PC-9 (cell line): ENCODE measurements around the gene KCNIP1. TPM values are rescaled to one million over a fixed set of nuclear protein-coding genes. Genes with fewer than 3 reads are reported as not detected.

Experiments
- BruUV-seq: library from RNA; stranded (reverse); fragments of 400-500 nt; replicated peaks from 2 replicates; lab custom pipeline; 2021; lab: Mats Ljungman, UMichigan
- CTCF ChIA-PET: fragments of 300-600 bp; sonication (Branson Sonifier 250); formaldehyde crosslinking; loops from one replicate; lab custom pipeline; 2022; ENCODE audit warnings: antibody characterized with exemption; lab: Charles Lee
- POLR2A ChIA-PET: fragments of 300-600 bp; sonication (Branson Sonifier 250); formaldehyde crosslinking; loops from one replicate; lab custom pipeline; 2022; ENCODE audit warnings: antibody characterized with exemption; ENCODE audit not compliant: unreplicated experiment; lab: Charles Lee
- DNase-seq, 2 experiments: peaks; one replicate each; pipeline versions ENCODE4 v3.0.0 to v3.0.0-alpha.2; 2015 to 2022; ENCODE audit warnings: mixed read lengths in 1 of 2
- H2AFZ ChIP-seq: fragments of 200-600 bp; sonication (generic); 2 replicates; pipeline ENCODE4 v1.8.1; 2017; ENCODE audit warnings: antibody characterized with exemption
- H3F3A ChIP-seq: fragments of 200-600 bp; sonication (generic); 2 replicates; pipeline ENCODE4 v1.8.1; 2017; ENCODE audit warnings: antibody characterized with exemption, mild to moderate bottlenecking, low read depth; ENCODE audit not compliant: insufficient read depth
- H3K27ac ChIP-seq: fragments of 200-600 bp; sonication (generic); 2 replicates; pipeline ENCODE4 v1.6.1; 2016; ENCODE audit warnings: mixed run types
- H3K27me3 ChIP-seq: fragments of 200-600 bp; sonication (generic); 2 replicates; pipeline ENCODE4 v1.6.1; 2016; ENCODE audit warnings: low read depth, mixed run types; ENCODE audit not compliant: insufficient read depth
- H3K36me3 ChIP-seq: fragments of 200-600 bp; sonication (generic); 2 replicates; pipeline ENCODE4 v1.6.1; 2016; ENCODE audit warnings: low read depth, mixed run types
- H3K4me1 ChIP-seq: fragments of 200-600 bp; sonication (generic); replicated peaks from 2 replicates; pipeline ENCODE4 v1.6.1; 2016; ENCODE audit warnings: mixed run types; ENCODE audit not compliant: insufficient read depth
- H3K4me2 ChIP-seq: fragments of 200-600 bp; sonication (generic); 2 replicates; pipeline ENCODE4 v1.6.1; 2017; ENCODE audit warnings: mixed run types
- H3K4me3 ChIP-seq: fragments of 200-600 bp; sonication (generic); 2 replicates; pipeline ENCODE4 v1.6.1; 2016; ENCODE audit warnings: mixed run types
- H3K79me2 ChIP-seq: fragments of 200-600 bp; sonication (generic); 2 replicates; pipeline ENCODE4 v1.6.1; 2017; ENCODE audit warnings: low read depth, mixed run types
- H3K9me2 ChIP-seq: fragments of 200-600 bp; sonication (generic); 2 replicates; pipeline ENCODE4 v1.8.1; 2017; ENCODE audit warnings: mild to moderate bottlenecking; ENCODE audit not compliant: insufficient read depth
- H3K9me3 ChIP-seq: fragments of 200-600 bp; sonication (generic); 2 replicates; pipeline ENCODE4 v1.8.1; 2016; ENCODE audit warnings: low read depth; ENCODE audit not compliant: insufficient read depth
- H4K20me1 ChIP-seq: fragments of 200-600 bp; sonication (generic); 2 replicates; pipeline ENCODE4 v1.8.1; 2017; ENCODE audit not compliant: insufficient read depth
- CTCF ChIP-seq: fragments of 200-600 bp; sonication (generic); conservative IDR thresholded peaks from 2 replicates; pipeline ENCODE4 v1.6.1; 2017; ENCODE audit warnings: mixed run types, antibody characterized with exemption, mild to moderate bottlenecking, moderate library complexity
- EZH2 ChIP-seq: fragments of 200-600 bp; sonication (generic); IDR thresholded peaks from 2 replicates; pipeline ENCODE4 v1.8.0; 2017; ENCODE audit warnings: antibody characterized with exemption, low read depth
- intact Hi-C: fragments of 100-400 bp; cut with micrococcal nuclease; formaldehyde crosslinking; loops from one replicate; pipeline ENCODE4 v1.10.0; 2022; ENCODE audit not compliant: unreplicated experiment
- total RNA-seq: library from RNA; stranded (reverse); gene quantifications from 2 replicates; pipeline ENCODE4 v1.2.3, GENCODE V29; 2021

The KCNIP1 gene
- total RNA-seq, 1 experiment from 2014 or later, result not detected

DNA sequence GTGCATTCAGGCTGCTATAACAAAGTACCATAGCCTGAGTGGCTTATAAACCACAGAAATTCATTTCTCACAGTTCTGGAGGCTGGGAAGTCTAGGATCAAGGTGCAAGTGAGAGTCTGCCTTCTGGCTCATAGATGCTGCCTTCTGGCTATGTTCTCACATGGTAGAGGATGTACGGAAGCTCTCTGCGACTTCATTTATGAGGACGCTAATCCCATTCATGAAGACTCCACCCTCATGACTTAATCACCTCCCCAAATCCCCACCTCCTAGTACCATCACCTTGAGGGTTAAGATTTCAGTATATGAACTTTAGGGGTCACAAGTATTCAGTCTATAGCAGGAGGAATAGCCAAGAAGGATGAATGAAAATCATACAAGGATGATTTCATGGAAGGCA is 37.3 kb upstream of the KCNIP1 start:
- H3K27me3 ChIP-seq, result no peaks in the 10 kb centered on the region
- no peak overlapping the region for H2AFZ ChIP-seq
- ChIA-PET POLR2A (no interaction called here), CTCF (no interaction called here)
- H3F3A ChIP-seq, result peaks cover 8% of the 10 kb centered on the region
- H3K9me2 ChIP-seq, result no peaks in the 10 kb centered on the region
- no peak for DNase-seq
- no peaks in the 10 kb centered on the region for H3K9me3 ChIP-seq
- intact Hi-C loops, result no loop called here
- H3K4me2 ChIP-seq, result no peak overlapping the region
- H3K36me3 ChIP-seq, result no peaks in the 10 kb centered on the region
- peak overlapping the region; percentile 47 for H3K27ac ChIP-seq
- TF ChIP-seq CTCF (no peak), EZH2 (no peak)
- H3K4me3 ChIP-seq, result no peak overlapping the region
- no peaks in the 10 kb centered on the region for H3K79me2 ChIP-seq
- BruUV-seq, result no TSS peak
- H4K20me1 ChIP-seq, result no peaks in the 10 kb centered on the region
- H3K4me1 ChIP-seq, result peaks cover 14% of the 10 kb centered on the region

DNA sequence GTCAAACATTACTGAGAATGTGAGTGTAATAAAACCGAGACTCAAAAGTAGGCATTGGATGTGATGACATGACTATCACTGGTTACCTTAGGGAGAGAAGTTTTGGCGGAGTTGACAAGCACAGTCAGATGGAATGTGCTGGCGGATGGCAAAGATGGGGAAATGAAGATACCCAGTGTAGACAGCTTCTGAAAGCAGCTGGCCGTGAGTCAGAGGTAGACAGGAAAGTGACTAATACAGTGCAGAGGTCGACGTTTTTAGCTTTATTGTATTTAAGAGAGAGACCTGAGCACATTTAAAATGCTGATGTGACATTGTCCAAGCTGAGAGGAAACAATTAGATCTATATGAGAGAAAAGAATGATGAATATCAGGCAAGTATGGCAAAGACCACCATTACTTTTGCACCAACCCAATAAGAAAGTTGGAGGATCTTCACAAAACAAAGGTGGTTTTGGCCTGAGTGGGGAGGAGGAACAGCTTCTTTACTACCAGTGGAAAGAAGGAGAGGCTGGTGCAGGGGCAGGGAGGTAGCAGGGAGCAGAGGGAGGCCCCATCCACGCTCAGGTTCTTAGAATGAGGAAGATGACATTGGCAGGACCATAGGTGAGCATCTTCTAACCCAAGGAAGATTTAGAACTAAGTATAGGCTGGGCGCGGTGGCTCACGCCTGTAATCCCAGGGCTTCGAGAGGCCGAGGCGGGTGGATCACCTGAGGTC is 36.7 kb upstream of the KCNIP1 start:
- Histone ChIP-seq H3K79me2 (no peaks in the 10 kb centered on the region), H3K4me2 (peak overlapping the region; percentile 30), H3K36me3 (no peaks in the 10 kb centered on the region), H3K9me3 (no peaks in the 10 kb centered on the region), H3K27ac (peak overlapping the region; percentile 47), H3K27me3 (no peaks in the 10 kb centered on the region), H4K20me1 (no peaks in the 10 kb centered on the region), H2AFZ (no peak overlapping the region; the same call in 1 of the 2 replicates), H3K9me2 (no peaks in the 10 kb centered on the region), H3K4me1 (peaks cover 14% of the 10 kb centered on the region), H3K4me3 (no peak overlapping the region), H3F3A (peaks cover 8% of the 10 kb centered on the region)
- DNase-seq, result peak in 1 of 2 experiments; percentile 87
- intact Hi-C loops, result no loop called here
- no TSS peak for BruUV-seq
- TF ChIP-seq EZH2, result no peak
- POLR2A ChIA-PET, result no interaction called here
- CTCF ChIA-PET, result no interaction called here

GRCh38 chr5:170468633-170469285 is 35.1 kb upstream of the KCNIP1 start:
- no TSS peak for BruUV-seq
- Histone ChIP-seq H3K27me3 (no peaks in the 10 kb centered on the region), H3K9me3 (no peaks in the 10 kb centered on the region), H3K36me3 (no peaks in the 10 kb centered on the region), H4K20me1 (no peaks in the 10 kb centered on the region), H3K4me3 (no peak overlapping the region), H2AFZ (no peak overlapping the region), H3K4me2 (no peak overlapping the region), H3K4me1 (peaks cover 14% of the 10 kb centered on the region), H3K9me2 (no peaks in the 10 kb centered on the region), H3F3A (peaks cover 8% of the 10 kb centered on the region), H3K79me2 (no peaks in the 10 kb centered on the region), H3K27ac (no peak overlapping the region)
- TF ChIP-seq CTCF, result no peak
- TF ChIP-seq EZH2, result no peak
- ChIA-PET POLR2A (no interaction called here), CTCF (no interaction called here)
- no peak for DNase-seq
- intact Hi-C loops, result no loop called here
